Dedifferentiated amniotic fluid mesenchymal stem cell (primary cell): ENCODE data around the gene GALNT2.

Experiments
- DNase-seq: peaks from one replicate; pipeline ENCODE4 v3.0.0-alpha.2; 2016; ENCODE audit errors: extremely low spot score

GALNT2 gene

GRCh38 chr1:230091473-230092231, 24.6 kb downstream of the GALNT2 start:
- DNase-seq = no peak

GRCh38 chr1:230094746-230095145, 27.7 kb downstream of the GALNT2 start:
- no peak for DNase-seq

- DNase-seq = no peak
Observed at GRCh38 chr1:230095938-230096337, 28.9 kb downstream of the GALNT2 start.

- DNase-seq = no peak
Observed at GRCh38 chr1:230097370-230097769, 30.3 kb downstream of the GALNT2 start.

GRCh38 chr1:230098723-230099122, 31.7 kb downstream of the GALNT2 start:
- no peak for DNase-seq

- DNase-seq = no peak
Observed at GRCh38 chr1:230099465-230099864, 32.4 kb downstream of the GALNT2 start.

- no peak for DNase-seq
Observed at GRCh38 chr1:230100932-230101331, 33.9 kb downstream of the GALNT2 start.

- DNase-seq = no peak
Observed at GRCh38 chr1:230101556-230101955, 34.5 kb downstream of the GALNT2 start.

- no peak for DNase-seq
Observed at GRCh38 chr1:230102046-230102445, 35.0 kb downstream of the GALNT2 start.

- no peak for DNase-seq
Observed at GRCh38 chr1:230102472-230102871, 35.4 kb downstream of the GALNT2 start.

- DNase-seq = no peak
Observed at GRCh38 chr1:230103306-230104173, 36.5 kb downstream of the GALNT2 start.

GRCh38 chr1:230104395-230105244, 37.6 kb downstream of the GALNT2 start:
- peak; percentile 95 for DNase-seq

GRCh38 chr1:230105245-230105753, 38.3 kb downstream of the GALNT2 start:
- no peak for DNase-seq

- peak; percentile 36 for DNase-seq
Observed at GRCh38 chr1:230105754-230106625, 39.0 kb downstream of the GALNT2 start.

- no peak for DNase-seq
Observed at GRCh38 chr1:230107941-230108340, 40.9 kb downstream of the GALNT2 start.

- DNase-seq = no peak
Observed at GRCh38 chr1:230108580-230108979, 41.5 kb downstream of the GALNT2 start.

- no peak for DNase-seq
Observed at GRCh38 chr1:230109066-230109465, 42.0 kb downstream of the GALNT2 start.

- no peak for DNase-seq
Observed at GRCh38 chr1:230109895-230110667, 43.0 kb downstream of the GALNT2 start.

GRCh38 chr1:230110971-230111370, 43.9 kb downstream of the GALNT2 start:
- no peak for DNase-seq

- DNase-seq = no peak
Observed at GRCh38 chr1:230112131-230112701, 45.2 kb downstream of the GALNT2 start.
